ENCODE measurements around the gene ULK2. TPM values are rescaled to one million over a fixed set of nuclear protein-coding genes. Genes with fewer than 3 reads are reported as not detected.

Gene ULK2
- total RNA-seq, 4 donors from 2014 or later = 24.0 to 32.8 (median 30.5) TPM

- no peak for TF ChIP-seq CTCF (IDR thresholded peaks at IDR 0.05; ENCODE audit: low read depth)
These were observed 33.1 kb upstream of the ULK2 start for GRCh38 chr17:19900809-19901208.

- TF ChIP-seq CTCF (IDR thresholded peaks at IDR 0.05; ENCODE audit: low read depth) = no peak
These were observed 30.2 kb upstream of the ULK2 start for GRCh38 chr17:19897903-19898302.

- TF ChIP-seq CTCF (IDR thresholded peaks at IDR 0.05; ENCODE audit: low read depth) = no peak
These were observed 29.5 kb upstream of the ULK2 start for GRCh38 chr17:19897090-19897837.

- TF ChIP-seq CTCF (IDR thresholded peaks at IDR 0.05; ENCODE audit: low read depth) = no peak
These were observed 28.9 kb upstream of the ULK2 start for GRCh38 chr17:19896679-19897078.

- TF ChIP-seq CTCF (IDR thresholded peaks at IDR 0.05; ENCODE audit: low read depth) = no peak
These were observed 18.4 kb upstream of the ULK2 start for GRCh38 chr17:19886116-19886515.

- TF ChIP-seq CTCF (IDR thresholded peaks at IDR 0.05; ENCODE audit: low read depth) = no peak
These were observed 15.9 kb upstream of the ULK2 start for GRCh38 chr17:19883537-19884215.

- no peak for TF ChIP-seq CTCF (IDR thresholded peaks at IDR 0.05; ENCODE audit: low read depth)
These were observed 12.7 kb upstream of the ULK2 start for GRCh38 chr17:19880393-19880792.
